ENCODE measurements around the gene HIVEP1. TPM values are rescaled to one million over a fixed set of nuclear protein-coding genes. Genes with fewer than 3 reads are reported as not detected.
A peak's percentile ranks its signal among the peaks of the same experiment; 100 is the strongest.

HIVEP1 gene
- total and polyA plus RNA-seq, 2 of the 8 experiments (the other 6 are each of a cell fraction or from before 2014, with no cell fraction given), result 22.6 to 23.1 TPM

DNA sequence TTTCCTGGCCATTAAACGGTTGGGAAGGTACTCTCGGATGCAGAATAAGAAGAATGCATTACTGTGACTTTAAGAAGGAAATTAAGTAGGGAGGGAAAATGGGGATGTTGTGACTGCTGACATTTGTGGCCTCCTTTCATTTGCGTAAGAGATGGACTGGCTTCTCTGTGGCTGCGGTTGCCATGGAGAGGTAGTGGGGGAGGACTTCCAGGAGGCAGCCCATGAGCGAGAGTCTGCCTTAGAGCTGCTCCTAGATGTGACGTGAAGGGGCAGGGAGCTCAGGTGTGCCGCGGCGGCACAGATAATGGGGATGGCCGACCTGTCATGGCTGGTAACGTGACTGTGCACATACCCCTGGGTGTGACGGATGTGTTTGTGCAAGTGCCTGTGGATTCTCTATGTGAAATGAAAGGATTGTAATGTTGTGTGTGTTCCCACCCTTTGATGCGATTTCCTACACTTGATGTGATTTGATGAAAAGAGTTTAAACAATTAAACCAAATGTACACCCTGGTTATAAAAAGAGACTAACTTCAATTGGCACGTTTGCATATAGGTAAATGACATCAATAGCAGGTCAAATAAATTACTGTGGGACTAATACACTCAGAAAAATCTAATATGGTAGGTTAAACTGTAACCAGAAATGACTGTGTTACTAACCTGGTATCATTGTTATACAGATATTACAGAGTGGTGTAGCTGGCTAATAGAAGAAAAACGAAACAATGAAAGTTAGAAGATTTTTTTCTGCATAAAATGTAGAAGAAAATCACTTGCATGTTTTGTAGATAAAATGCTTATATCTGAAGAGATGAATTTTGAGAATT is 48.9 kb downstream of the HIVEP1 start (continued):
- TF ChIP-seq BACH1 (IDR thresholded peaks at IDR 0.05; ENCODE audit: low read length) (0 out of 2 replicates have a peak, but pooled peaks have one; percentile 36), RNF2 (IDR thresholded peaks at IDR 0.05; ENCODE audit: borderline replicate concordance, low read depth, low read length, missing control alignments, poor library complexity, severe bottlenecking) (no peak), YY1 (IDR thresholded peaks at IDR 0.05; ENCODE audit: low read depth, low read length) (peak; percentile 69), FOSL1 (IDR thresholded peaks at IDR 0.05; ENCODE audit: insufficient read depth, low read depth, low read length) (no peak), POLR2AphosphoS5 (IDR thresholded peaks at IDR 0.05; ENCODE audit: low read depth, low read length) (peak; percentile 44; the same call in 1 of the 2 replicates), PHF8 (conservative IDR thresholded peaks at IDR 0.05; ENCODE audit: low read depth, low read length) (no peak), RXRA (IDR thresholded peaks at IDR 0.05; ENCODE audit: insufficient read depth, low read depth, low read length) (no peak), CEBPB (IDR thresholded peaks at IDR 0.05; ENCODE audit: low read depth, low read length) (peak; percentile 74), SUZ12 (IDR thresholded peaks at IDR 0.05; ENCODE audit: low read length) (no peak), SIN3A (conservative IDR thresholded peaks at IDR 0.05 in 1 of 2, IDR thresholded peaks at IDR 0.05 in 1 of 2; ENCODE audit: low read depth in 1 of 2, low read length in 2 of 2) (peak in 1 of 2 experiments; percentile 62; a peak in 1 of 4 replicates)
- TF ChIP-seq, protein P1, sequence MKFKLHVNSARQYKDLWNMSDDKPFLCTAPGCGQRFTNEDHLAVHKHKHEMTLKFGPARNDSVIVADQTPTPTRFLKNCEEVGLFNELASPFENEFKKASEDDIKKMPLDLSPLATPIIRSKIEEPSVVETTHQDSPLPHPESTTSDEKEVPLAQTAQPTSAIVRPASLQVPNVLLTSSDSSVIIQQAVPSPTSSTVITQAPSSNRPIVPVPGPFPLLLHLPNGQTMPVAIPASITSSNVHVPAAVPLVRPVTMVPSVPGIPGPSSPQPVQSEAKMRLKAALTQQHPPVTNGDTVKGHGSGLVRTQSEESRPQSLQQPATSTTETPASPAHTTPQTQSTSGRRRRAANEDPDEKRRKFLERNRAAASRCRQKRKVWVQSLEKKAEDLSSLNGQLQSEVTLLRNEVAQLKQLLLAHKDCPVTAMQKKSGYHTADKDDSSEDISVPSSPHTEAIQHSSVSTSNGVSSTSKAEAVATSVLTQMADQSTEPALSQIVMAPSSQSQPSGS (IDR thresholded peaks at IDR 0.05; ENCODE audit: low read length), result no peak
